ENCODE data around the gene FCHSD1. TPM values are rescaled to one million over a fixed set of nuclear protein-coding genes. Genes with fewer than 3 reads are reported as not detected.
A peak's percentile ranks its signal among the peaks of the same experiment; 100 is the strongest.

Gene FCHSD1
- total RNA-seq, 1 experiment from 2014 or later, result 41.4 TPM

DNA sequence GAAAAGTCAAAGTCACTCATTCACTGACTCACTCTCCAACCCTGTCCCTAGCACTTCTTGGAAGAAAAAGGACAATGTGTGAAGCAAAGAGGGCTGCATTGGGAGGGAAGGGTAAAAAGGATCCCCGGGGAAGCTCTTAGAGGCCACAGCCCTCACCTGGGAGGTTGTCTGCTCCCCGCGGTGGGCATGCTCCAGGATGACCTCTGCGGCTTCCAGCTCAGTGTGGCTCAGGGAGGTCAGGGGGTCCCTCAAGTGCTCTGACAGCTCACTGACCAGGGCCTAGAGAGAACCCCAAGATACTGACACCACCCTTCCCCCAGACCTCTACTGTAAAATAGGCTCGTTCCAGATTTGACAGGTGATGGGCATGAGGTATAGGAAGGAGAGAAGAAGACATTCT, 4.0 kb downstream of the FCHSD1 start:
- DNase-seq, result no peak
- no TSS peak for BruUV-seq (replicated peaks)
- Mint-ChIP-seq H3K27me3 (ENCODE audit: unreplicated experiment) (no peaks in the 10 kb centered on the region), H3K9me3 (ENCODE audit: low read depth, unreplicated experiment) (no peaks in the 10 kb centered on the region), H3K4me3 (ENCODE audit: low read depth, unreplicated experiment) (no peak overlapping the region), H3K27ac (ENCODE audit: unreplicated experiment) (no peak overlapping the region), H3K4me1 (ENCODE audit: low read depth, unreplicated experiment) (peaks cover 12% of the 10 kb centered on the region), H3K36me3 (ENCODE audit: insufficient read depth, unreplicated experiment) (peaks cover 37% of the 10 kb centered on the region)
- CTCF ChIA-PET, result no interaction called here
- TF ChIP-seq, protein P1, sequence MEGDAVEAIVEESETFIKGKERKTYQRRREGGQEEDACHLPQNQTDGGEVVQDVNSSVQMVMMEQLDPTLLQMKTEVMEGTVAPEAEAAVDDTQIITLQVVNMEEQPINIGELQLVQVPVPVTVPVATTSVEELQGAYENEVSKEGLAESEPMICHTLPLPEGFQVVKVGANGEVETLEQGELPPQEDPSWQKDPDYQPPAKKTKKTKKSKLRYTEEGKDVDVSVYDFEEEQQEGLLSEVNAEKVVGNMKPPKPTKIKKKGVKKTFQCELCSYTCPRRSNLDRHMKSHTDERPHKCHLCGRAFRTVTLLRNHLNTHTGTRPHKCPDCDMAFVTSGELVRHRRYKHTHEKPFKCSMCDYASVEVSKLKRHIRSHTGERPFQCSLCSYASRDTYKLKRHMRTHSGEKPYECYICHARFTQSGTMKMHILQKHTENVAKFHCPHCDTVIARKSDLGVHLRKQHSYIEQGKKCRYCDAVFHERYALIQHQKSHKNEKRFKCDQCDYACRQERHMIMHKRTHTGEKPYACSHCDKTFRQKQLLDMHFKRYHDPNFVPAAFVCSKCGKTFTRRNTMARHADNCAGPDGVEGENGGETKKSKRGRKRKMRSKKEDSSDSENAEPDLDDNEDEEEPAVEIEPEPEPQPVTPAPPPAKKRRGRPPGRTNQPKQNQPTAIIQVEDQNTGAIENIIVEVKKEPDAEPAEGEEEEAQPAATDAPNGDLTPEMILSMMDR (IDR thresholded peaks at IDR 0.05; ENCODE audit: unreplicated experiment), result no peak
- intact Hi-C loops (cut with micrococcal nuclease; ENCODE audit: unreplicated experiment), result no loop called here

DNA sequence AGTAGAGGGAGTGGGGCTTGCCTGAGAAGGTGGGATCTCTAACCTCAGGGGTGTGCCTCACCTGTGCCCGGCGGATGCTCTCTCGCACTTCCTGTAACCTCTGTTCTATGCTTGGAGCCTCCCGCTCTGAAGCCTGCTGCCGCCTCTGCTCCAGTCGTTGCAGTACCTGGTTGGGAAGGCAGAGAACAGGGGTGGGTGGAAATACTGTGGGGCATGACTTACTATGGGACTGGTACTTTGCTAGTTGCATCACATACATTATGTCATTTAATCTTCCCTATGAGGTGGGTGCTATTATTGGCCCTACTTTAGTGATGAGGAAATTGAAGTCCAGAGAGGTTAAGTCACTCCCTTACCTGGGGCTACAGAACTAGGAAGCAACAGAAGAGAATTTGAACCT, 5.2 kb downstream of the FCHSD1 start:
- peaks cover 18% of the 10 kb centered on the region for H3K4me1 Mint-ChIP-seq (ENCODE audit: low read depth, unreplicated experiment)
- H3K4me3 Mint-ChIP-seq (ENCODE audit: low read depth, unreplicated experiment), result no peak overlapping the region
- H3K27me3 Mint-ChIP-seq (ENCODE audit: unreplicated experiment), result no peaks in the 10 kb centered on the region
- no peak for DNase-seq
- no peaks in the 10 kb centered on the region for H3K9me3 Mint-ChIP-seq (ENCODE audit: low read depth, unreplicated experiment)
- CTCF ChIA-PET, result no interaction called here
- H3K27ac Mint-ChIP-seq (ENCODE audit: unreplicated experiment), result no peak overlapping the region
- peaks cover 32% of the 10 kb centered on the region for H3K36me3 Mint-ChIP-seq (ENCODE audit: insufficient read depth, unreplicated experiment)
- intact Hi-C loops (cut with micrococcal nuclease; ENCODE audit: unreplicated experiment), result no loop called here
- no TSS peak for BruUV-seq (replicated peaks)
- TF ChIP-seq, protein P1 (IDR thresholded peaks at IDR 0.05; ENCODE audit: unreplicated experiment), result no peak

DNA sequence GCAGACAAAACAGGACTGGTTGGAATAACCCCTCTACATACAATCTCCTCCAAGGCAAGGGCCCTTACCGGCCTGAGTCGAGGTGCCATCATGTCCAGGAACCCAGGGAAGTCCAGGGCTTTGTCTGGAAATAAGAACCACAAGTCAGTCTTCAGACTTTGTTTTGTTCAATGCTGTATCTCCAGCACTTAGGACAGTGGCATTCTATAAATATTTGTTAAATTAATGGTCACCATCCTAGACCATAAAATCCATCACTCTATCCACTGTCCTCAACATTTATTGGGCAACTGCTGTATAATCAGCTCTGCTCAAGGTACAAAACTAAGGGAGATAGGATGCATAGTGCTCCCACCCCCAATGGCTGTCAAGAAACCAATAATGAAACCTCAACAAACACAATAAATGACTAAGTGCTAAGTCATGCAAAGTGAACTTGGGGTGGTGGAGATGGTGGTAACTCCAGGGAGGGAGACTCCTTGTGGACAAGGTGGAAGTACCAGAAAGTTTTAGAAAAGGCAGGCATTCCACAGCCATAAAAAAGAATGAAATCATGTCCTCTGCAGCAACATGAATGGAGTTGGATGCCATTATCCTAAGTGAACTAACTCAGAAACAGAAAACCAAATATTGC, 9.5 kb downstream of the FCHSD1 start:
- intact Hi-C loops (cut with micrococcal nuclease; ENCODE audit: unreplicated experiment), result no loop called here
- CTCF ChIA-PET, result interaction anchor here (1.9 kb wide), 1 partner anchor 50 kb away, joined by 6 read pairs; no protein-coding TSS in a partner anchor
- H3K27ac Mint-ChIP-seq (ENCODE audit: unreplicated experiment), result no peak overlapping the region
- H3K27me3 Mint-ChIP-seq (ENCODE audit: unreplicated experiment), result no peaks in the 10 kb centered on the region
- TF ChIP-seq, protein P1 (IDR thresholded peaks at IDR 0.05; ENCODE audit: unreplicated experiment), result peak; percentile 56
- H3K4me1 Mint-ChIP-seq (ENCODE audit: low read depth, unreplicated experiment), result peaks cover 20% of the 10 kb centered on the region
- no peaks in the 10 kb centered on the region for H3K9me3 Mint-ChIP-seq (ENCODE audit: low read depth, unreplicated experiment)
- BruUV-seq (replicated peaks), result no TSS peak
- DNase-seq, result peak; percentile 54
- H3K36me3 Mint-ChIP-seq (ENCODE audit: insufficient read depth, unreplicated experiment), result peaks cover 38% of the 10 kb centered on the region
- no peak overlapping the region for H3K4me3 Mint-ChIP-seq (ENCODE audit: low read depth, unreplicated experiment)

DNA sequence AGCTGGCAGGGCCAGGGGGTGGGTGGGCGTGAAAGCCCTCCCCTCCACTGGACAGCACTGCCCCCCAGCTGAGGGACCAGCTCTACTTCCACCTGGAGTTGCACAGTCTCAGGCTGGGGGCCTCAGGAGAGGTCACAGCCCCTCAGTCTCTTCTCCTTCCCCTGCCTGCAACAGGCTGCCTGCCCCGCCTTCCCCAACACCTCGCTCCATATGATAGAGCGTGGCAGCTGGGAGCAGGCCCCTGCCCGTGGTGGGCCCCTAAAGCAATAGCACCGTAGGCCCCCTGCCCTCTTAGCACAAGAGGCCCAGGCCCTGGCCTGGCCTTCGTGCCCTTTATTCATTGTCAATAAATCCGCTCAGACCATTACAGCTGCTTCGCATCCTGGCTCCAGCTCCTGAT, 10.5 kb downstream of the FCHSD1 start:
- CTCF ChIA-PET, result no interaction called here
- Mint-ChIP-seq H3K9me3 (ENCODE audit: low read depth, unreplicated experiment) (no peaks in the 10 kb centered on the region), H3K4me1 (ENCODE audit: low read depth, unreplicated experiment) (peaks cover 22% of the 10 kb centered on the region), H3K27ac (ENCODE audit: unreplicated experiment) (no peak overlapping the region), H3K4me3 (ENCODE audit: low read depth, unreplicated experiment) (no peak overlapping the region), H3K27me3 (ENCODE audit: unreplicated experiment) (no peaks in the 10 kb centered on the region), H3K36me3 (ENCODE audit: insufficient read depth, unreplicated experiment) (peaks cover 49% of the 10 kb centered on the region)
- intact Hi-C loops (cut with micrococcal nuclease; ENCODE audit: unreplicated experiment), result no loop called here
- BruUV-seq (replicated peaks), result no TSS peak
- DNase-seq, result no peak
- TF ChIP-seq, protein P1 (IDR thresholded peaks at IDR 0.05; ENCODE audit: unreplicated experiment), result no peak
